Neural cell (in vitro differentiated cells): ENCODE results near the gene BRAF. TPM values are rescaled to one million over a fixed set of nuclear protein-coding genes. Genes with fewer than 3 reads are reported as not detected.

ENCODE experiments used
- H2AFZ ChIP-seq: fragments of 200-600, 300-800 bp; sonication (generic), shearing (Covaris generic); 2 replicates; pipeline ENCODE4 v1.6.0; 2014; ENCODE audit warnings: low read depth, mild to moderate bottlenecking, antibody characterized with exemption, low read length, moderate library complexity
- H3F3A ChIP-seq: fragments of 200-600 bp; shearing (Covaris generic); 2 replicates; pipeline ENCODE4 v1.6.1; 2016; ENCODE audit warnings: mild to moderate bottlenecking, moderate library complexity, mixed read lengths, antibody characterized with exemption, low read length; ENCODE audit not compliant: insufficient read depth, poor library complexity, severe bottlenecking
- H3K27ac ChIP-seq: fragments of 200-600, 300-800 bp; sonication (generic), shearing (Covaris generic); 2 replicates; pipeline ENCODE4 v1.5.1; 2014; ENCODE audit warnings: mild to moderate bottlenecking, low read length, moderate library complexity
- H3K27me3 ChIP-seq: fragments of 300-800, 200-600 bp; sonication (generic), shearing (Covaris generic); 2 replicates; pipeline ENCODE4 v1.6.0; 2014; ENCODE audit warnings: mild to moderate bottlenecking, low read depth, low read length, moderate library complexity; ENCODE audit not compliant: insufficient read depth
- H3K36me3 ChIP-seq: fragments of 300-800, 200-600 bp; sonication (generic), shearing (Covaris generic); 2 replicates; pipeline ENCODE4 v1.5.1; 2014; ENCODE audit warnings: mild to moderate bottlenecking, antibody characterized with exemption, low read length, moderate library complexity; ENCODE audit not compliant: insufficient read depth
- H3K4me2 ChIP-seq: fragments of 300-800, 200-600 bp; sonication (generic), shearing (Covaris generic); 2 replicates; pipeline ENCODE4 v1.6.0; 2014; ENCODE audit warnings: mild to moderate bottlenecking, low read length
- H3K4me3 ChIP-seq: fragments of 300-800, 200-600 bp; sonication (generic), shearing (Covaris generic); 2 replicates; pipeline ENCODE4 v1.5.1; 2014; ENCODE audit warnings: mild to moderate bottlenecking, low read length, moderate library complexity
- H3K79me2 ChIP-seq: fragments of 200-600 bp; shearing (Covaris generic); replicated peaks from 2 replicates; pipeline ENCODE4 v1.6.0; 2014; ENCODE audit warnings: mild to moderate bottlenecking, low read length, moderate library complexity; ENCODE audit not compliant: insufficient read depth
- H3K9ac ChIP-seq: fragments of 300-800, 200-600 bp; sonication (generic), shearing (Covaris generic); 2 replicates; pipeline ENCODE4 v1.6.1; 2016; ENCODE audit warnings: mild to moderate bottlenecking, low read length, mixed read lengths
- H3K9me2 ChIP-seq: fragments of 200-600 bp; shearing (Covaris generic); 2 replicates; pipeline ENCODE4 v1.6.1; 2016; ENCODE audit warnings: mild to moderate bottlenecking, low read length, mixed read lengths; ENCODE audit not compliant: insufficient read depth
- H3K9me3 ChIP-seq: fragments of 200-600, 300-800 bp; sonication (generic), shearing (Covaris generic); 2 replicates; pipeline ENCODE4 v1.6.1; 2016; ENCODE audit warnings: mild to moderate bottlenecking, mixed run types, low read length, moderate library complexity, mixed read lengths
- H4K20me1 ChIP-seq: fragments of 200-600 bp; shearing (Covaris generic); 2 replicates; pipeline ENCODE4 v1.6.1; 2016; ENCODE audit warnings: mild to moderate bottlenecking, mixed run types; ENCODE audit not compliant: insufficient read depth
- CTCF ChIP-seq: fragments of 450-650 bp; IDR thresholded peaks from 2 replicates; pipeline ENCODE4 v1.5.1; 2014; ENCODE audit warnings: antibody characterized with exemption, mild to moderate bottlenecking, moderate library complexity; ENCODE audit not compliant: poor library complexity, severe bottlenecking
- EP300 ChIP-seq: fragments of 450-650 bp; conservative IDR thresholded peaks from 2 replicates; pipeline ENCODE4 v1.6.1; 2014; ENCODE audit warnings: antibody characterized with exemption, mild to moderate bottlenecking, moderate library complexity; ENCODE audit not compliant: poor library complexity, severe bottlenecking
- EZH2 ChIP-seq: fragments of 200-600, 300-800 bp; shearing (Covaris generic), sonication (generic); IDR thresholded peaks from 2 replicates; pipeline ENCODE4 v1.6.1; 2014; ENCODE audit warnings: antibody characterized with exemption, low read length, borderline replicate concordance, mild to moderate bottlenecking; ENCODE audit not compliant: insufficient read depth, poor library complexity, severe bottlenecking
- MXI1 ChIP-seq: fragments of 450-650 bp; conservative IDR thresholded peaks from 2 replicates; pipeline ENCODE4 v1.6.1; 2014; ENCODE audit warnings: antibody characterized with exemption, mild to moderate bottlenecking; ENCODE audit not compliant: poor library complexity, severe bottlenecking
- POLR2AphosphoS5 ChIP-seq: IDR thresholded peaks from 2 replicates; pipeline ENCODE4 v1.6.1; 2012
- RAD21 ChIP-seq: fragments of 450-650 bp; conservative IDR thresholded peaks from 2 replicates; pipeline ENCODE4 v1.6.1; 2014; ENCODE audit warnings: antibody characterized with exemption, mild to moderate bottlenecking, moderate library complexity
- REST ChIP-seq: IDR thresholded peaks from 2 replicates; pipeline ENCODE4 v1.6.1; 2012; ENCODE audit warnings: borderline replicate concordance
- SMC3 ChIP-seq: fragments of 450-650 bp; conservative IDR thresholded peaks from 2 replicates; pipeline ENCODE4 v1.6.1; 2014; ENCODE audit warnings: antibody characterized with exemption, mild to moderate bottlenecking, moderate library complexity; ENCODE audit not compliant: poor library complexity
- TAF1 ChIP-seq: IDR thresholded peaks from 2 replicates; pipeline ENCODE4 v1.6.1; 2012; ENCODE audit warnings: low read depth
- polyA plus RNA-seq: library from polyadenylated mRNA; depleted of rRNA; stranded (reverse); fragments of >200 nt; gene quantifications from 2 replicates; pipeline ENCODE4 v1.2.3, GENCODE V29; 2014

Gene BRAF
- polyA plus RNA-seq, 1 donor from 2014 or later = 31.7 TPM

- no peaks in the 10 kb centered on the region for H3K9me2 ChIP-seq
- no peak overlapping the region for H3K4me2 ChIP-seq
- no peak overlapping the region for H3K4me3 ChIP-seq
- H3F3A ChIP-seq = no peaks in the 10 kb centered on the region
- H3K36me3 ChIP-seq = peaks cover 4% of the 10 kb centered on the region
- no peaks in the 10 kb centered on the region for H3K9me3 ChIP-seq
- no peak overlapping the region for H3K27ac ChIP-seq
- no peaks in the 10 kb centered on the region for H3K27me3 ChIP-seq
- H3K9ac ChIP-seq = no peak overlapping the region
- TF ChIP-seq EP300 (no peak), TAF1 (no peak), CTCF (no peak), POLR2AphosphoS5 (no peak)
- H2AFZ ChIP-seq = no peak overlapping the region
- no peaks in the 10 kb centered on the region for H3K79me2 ChIP-seq
- H4K20me1 ChIP-seq = no peaks in the 10 kb centered on the region
Measured at GRCh38 chr7:140774371-140774770, 150.4 kb downstream of the BRAF start.

- H3K27ac ChIP-seq = no peak overlapping the region
- H3K36me3 ChIP-seq = peaks cover 4% of the 10 kb centered on the region
- no peak overlapping the region for H3K4me2 ChIP-seq
- TF ChIP-seq RAD21 (no peak), POLR2AphosphoS5 (no peak), EZH2 (no peak), REST (no peak), MXI1 (no peak), CTCF (no peak), TAF1 (no peak), SMC3 (no peak), EP300 (no peak)
- no peak overlapping the region for H2AFZ ChIP-seq
- H3K27me3 ChIP-seq = no peaks in the 10 kb centered on the region
- H4K20me1 ChIP-seq = no peaks in the 10 kb centered on the region
- no peak overlapping the region for H3K4me3 ChIP-seq
- no peaks in the 10 kb centered on the region for H3K9me3 ChIP-seq
- no peaks in the 10 kb centered on the region for H3F3A ChIP-seq
- H3K9ac ChIP-seq = no peak overlapping the region
- H3K79me2 ChIP-seq = no peaks in the 10 kb centered on the region
- H3K9me2 ChIP-seq = no peaks in the 10 kb centered on the region
Measured at GRCh38 chr7:140773104-140773503, 151.6 kb downstream of the BRAF start.
